WERI-Rb-1 (cell line): ENCODE measurements around the gene DNHD1.

Experiments used
- DNase-seq: peaks from one replicate; pipeline ENCODE4 v3.0.0-alpha.2; 2020
- H3K27ac ChIP-seq: fragments of 250-450 bp; sonication (Bioruptor Pico); 2 replicates; pipeline ENCODE4 v1.5.1; 2020; ENCODE audit warnings: mild to moderate bottlenecking, moderate library complexity
- H3K27me3 ChIP-seq: fragments of 250-450 bp; sonication (Bioruptor Pico); 2 replicates; pipeline ENCODE4 v1.5.1; 2021; ENCODE audit warnings: mild to moderate bottlenecking, low read depth, moderate library complexity; ENCODE audit not compliant: insufficient read depth, severe bottlenecking
- H3K36me3 ChIP-seq: fragments of 250-450 bp; sonication (Bioruptor Pico); 2 replicates; pipeline ENCODE4 v1.5.1; 2020; ENCODE audit warnings: mild to moderate bottlenecking, moderate library complexity
- H3K4me3 ChIP-seq: 2 replicates; pipeline ENCODE4 v1.5.1; 2011; ENCODE audit warnings: low read depth, mild to moderate bottlenecking, control low read depth, low read length
- H3K9me3 ChIP-seq: fragments of 250-450 bp; sonication (Bioruptor Pico); 2 replicates; pipeline ENCODE4 v1.5.1; 2021; ENCODE audit warnings: mild to moderate bottlenecking, moderate library complexity; ENCODE audit not compliant: severe bottlenecking
- TF ChIP-seq, protein P1 (sequence below): IDR thresholded peaks from 2 replicates; pipeline ENCODE4 v1.5.1; 2011; ENCODE audit warnings: low read depth, mild to moderate bottlenecking, control low read depth, inconsistent platforms, low read length

DNHD1 gene

DNA sequence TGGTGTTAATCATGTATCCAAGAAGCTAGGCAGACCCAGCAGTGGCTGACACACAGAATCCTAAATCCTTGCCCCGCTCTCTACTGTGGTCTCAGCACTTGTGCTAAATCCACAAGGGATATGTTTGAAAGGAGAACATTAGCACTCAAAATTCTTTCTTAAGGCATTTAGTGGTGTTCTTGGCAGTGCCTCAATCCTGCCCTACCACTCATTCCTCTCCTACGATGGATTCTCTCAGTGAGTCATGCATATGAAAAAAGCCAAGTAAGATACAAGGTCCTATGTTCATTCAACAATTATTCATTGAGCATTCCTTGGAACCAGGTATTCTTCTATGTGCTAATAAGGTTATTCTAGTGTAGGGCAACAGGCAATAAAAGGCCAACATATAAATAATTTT, 75.1 kb downstream of the DNHD1 start:
- no peak overlapping the region for H3K4me3 ChIP-seq
- no peaks in the 10 kb centered on the region for H3K36me3 ChIP-seq
- no peak for DNase-seq
- H3K9me3 ChIP-seq = no peaks in the 10 kb centered on the region
- H3K27me3 ChIP-seq = no peaks in the 10 kb centered on the region
- TF ChIP-seq, protein P1, sequence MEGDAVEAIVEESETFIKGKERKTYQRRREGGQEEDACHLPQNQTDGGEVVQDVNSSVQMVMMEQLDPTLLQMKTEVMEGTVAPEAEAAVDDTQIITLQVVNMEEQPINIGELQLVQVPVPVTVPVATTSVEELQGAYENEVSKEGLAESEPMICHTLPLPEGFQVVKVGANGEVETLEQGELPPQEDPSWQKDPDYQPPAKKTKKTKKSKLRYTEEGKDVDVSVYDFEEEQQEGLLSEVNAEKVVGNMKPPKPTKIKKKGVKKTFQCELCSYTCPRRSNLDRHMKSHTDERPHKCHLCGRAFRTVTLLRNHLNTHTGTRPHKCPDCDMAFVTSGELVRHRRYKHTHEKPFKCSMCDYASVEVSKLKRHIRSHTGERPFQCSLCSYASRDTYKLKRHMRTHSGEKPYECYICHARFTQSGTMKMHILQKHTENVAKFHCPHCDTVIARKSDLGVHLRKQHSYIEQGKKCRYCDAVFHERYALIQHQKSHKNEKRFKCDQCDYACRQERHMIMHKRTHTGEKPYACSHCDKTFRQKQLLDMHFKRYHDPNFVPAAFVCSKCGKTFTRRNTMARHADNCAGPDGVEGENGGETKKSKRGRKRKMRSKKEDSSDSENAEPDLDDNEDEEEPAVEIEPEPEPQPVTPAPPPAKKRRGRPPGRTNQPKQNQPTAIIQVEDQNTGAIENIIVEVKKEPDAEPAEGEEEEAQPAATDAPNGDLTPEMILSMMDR = no peak
- H3K27ac ChIP-seq = no peak overlapping the region

DNA sequence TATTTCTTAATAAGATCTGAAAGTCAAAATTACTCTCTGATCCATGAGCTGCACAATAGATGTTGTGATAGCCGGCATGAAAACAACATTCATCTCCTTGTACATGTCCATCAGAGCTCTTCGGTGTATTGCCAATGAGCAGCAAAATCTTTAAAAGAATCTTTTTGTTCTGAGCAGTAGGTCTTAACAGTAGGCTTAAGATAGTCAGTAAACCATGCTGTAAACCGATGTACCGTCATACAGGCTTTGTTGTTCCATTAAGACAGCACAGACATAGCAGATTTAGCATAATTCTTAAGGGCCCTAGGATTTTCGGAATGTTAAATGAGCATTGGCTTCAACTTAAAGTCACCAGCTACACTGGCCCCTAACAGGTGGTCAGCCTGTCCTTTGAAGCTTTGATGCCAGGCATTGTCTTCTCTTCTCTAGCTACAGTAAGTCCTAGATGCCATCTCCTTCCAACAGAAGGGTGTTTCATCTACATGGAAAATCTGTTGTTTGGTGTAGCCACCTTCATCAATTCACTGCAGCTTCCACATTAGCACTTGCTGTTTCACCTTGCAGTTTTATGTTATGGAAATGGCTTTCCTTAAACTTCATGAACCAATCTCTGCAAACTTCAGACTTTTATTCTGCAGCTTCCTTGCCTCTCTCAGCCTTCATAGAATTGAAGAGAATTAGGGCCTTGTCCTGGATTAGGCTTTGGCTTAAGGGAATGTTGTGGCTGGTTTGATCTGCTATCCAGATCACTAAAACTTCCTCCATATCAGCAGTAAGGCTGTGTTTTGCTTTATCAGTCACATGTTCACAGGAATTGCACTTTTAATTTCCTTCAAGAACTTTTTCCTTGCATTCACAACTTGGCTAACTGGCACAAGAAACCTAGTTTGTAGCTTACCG, 78.0 kb downstream of the DNHD1 start:
- no peaks in the 10 kb centered on the region for H3K36me3 ChIP-seq
- TF ChIP-seq, protein P1 = no peak
- H3K27me3 ChIP-seq = no peaks in the 10 kb centered on the region
- DNase-seq = no peak
- H3K4me3 ChIP-seq = no peak overlapping the region
- H3K9me3 ChIP-seq = no peaks in the 10 kb centered on the region
- no peak overlapping the region for H3K27ac ChIP-seq

DNA sequence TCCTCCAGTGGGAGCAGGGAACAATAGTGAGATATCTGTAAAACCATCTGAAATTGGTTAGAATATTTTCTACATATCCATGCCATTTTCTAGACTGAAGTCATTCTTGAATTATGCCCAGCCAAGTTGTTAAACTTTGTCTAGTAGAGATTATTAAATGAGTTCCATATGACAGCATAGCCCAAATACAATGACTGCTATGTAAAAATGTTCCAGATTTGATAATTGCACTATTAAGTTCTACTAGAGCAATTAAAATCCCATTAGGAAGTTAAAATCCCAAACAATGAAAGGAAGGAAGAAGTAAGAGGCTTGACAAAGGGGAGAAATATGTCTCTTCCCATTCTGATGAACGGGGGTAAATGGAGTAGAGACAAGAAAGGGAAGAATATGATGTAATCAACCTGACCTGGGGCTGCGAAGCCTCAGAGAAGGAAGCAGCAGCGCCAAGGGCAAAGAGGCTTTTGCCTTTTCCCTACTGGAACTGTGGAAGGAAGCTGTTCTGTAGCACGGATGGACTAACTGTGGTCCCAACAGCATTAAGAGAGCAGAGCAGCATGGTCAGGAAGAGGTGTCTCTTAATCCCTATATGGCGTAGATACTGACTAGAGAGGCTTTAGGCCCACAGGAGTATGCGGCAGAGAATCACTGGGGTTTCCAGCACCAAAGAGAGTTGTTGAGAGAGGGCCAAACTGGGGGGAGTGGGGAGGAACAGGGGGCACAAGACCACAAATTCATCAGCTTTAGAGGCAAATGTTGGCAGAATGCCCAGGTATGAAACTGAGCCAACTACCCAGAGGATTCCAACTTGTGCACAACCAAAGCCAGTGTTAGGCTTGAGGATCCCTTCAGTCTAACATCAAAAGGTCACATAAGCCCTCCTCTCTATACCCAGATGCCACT, 79.6 kb downstream of the DNHD1 start:
- TF ChIP-seq, protein P1 = no peak
- H3K27ac ChIP-seq = peak overlapping the region; percentile 19
- no peak for DNase-seq
- H3K4me3 ChIP-seq = no peak overlapping the region
- H3K27me3 ChIP-seq = no peaks in the 10 kb centered on the region
- no peaks in the 10 kb centered on the region for H3K9me3 ChIP-seq
- H3K36me3 ChIP-seq = no peaks in the 10 kb centered on the region

DNA sequence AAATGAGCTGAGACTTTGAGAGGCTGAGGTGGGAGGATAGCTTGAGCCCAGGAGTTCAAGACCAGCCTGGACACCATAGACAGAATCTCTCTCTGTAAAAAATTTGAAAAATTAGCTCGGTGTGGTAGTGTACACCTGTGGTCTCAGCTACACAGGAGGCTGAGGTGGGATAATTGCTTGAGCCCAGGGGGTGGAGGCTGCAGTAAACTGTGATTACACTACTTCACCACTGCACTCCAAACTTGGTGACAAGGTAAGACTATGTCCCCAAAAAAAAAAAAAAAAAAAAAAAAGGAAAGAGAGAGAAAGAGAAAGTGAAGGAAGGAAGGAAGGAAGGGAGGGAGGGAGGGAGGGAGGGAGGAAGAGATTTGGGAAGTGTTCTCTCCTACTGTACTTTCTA, 81.1 kb downstream of the DNHD1 start:
- Histone ChIP-seq H3K36me3 (no peaks in the 10 kb centered on the region), H3K4me3 (no peak overlapping the region), H3K27me3 (no peaks in the 10 kb centered on the region), H3K9me3 (no peaks in the 10 kb centered on the region), H3K27ac (no peak overlapping the region)
- TF ChIP-seq, protein P1 = no peak
- DNase-seq = no peak

DNA sequence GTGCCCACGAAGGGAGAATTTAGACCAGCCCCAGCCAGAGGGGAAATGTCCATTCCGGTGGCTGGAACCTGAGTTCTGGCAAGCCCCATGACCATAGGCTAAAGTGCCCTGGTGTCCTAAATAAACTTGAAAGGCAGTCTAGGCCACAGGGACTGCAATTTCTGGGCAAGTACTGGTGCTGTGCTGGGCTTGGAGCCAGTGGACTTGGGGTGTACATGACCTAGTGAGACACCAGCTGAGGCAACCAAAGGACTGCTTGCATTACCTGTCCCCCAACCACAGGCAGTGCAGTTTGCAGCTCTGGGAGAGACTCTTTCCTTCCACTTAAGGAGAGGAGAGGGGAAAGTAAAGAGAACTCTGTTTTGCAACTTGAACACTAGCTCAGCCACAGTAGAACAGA, 82.6 kb downstream of the DNHD1 start:
- H3K4me3 ChIP-seq = no peak overlapping the region
- H3K27me3 ChIP-seq = no peaks in the 10 kb centered on the region
- no peak overlapping the region for H3K27ac ChIP-seq
- peaks cover 12% of the 10 kb centered on the region for H3K9me3 ChIP-seq
- H3K36me3 ChIP-seq = no peaks in the 10 kb centered on the region
- DNase-seq = no peak
- TF ChIP-seq, protein P1 = no peak
